IMR-90 (cell line): ENCODE results near the gene PLPP3. TPM values are rescaled to one million over a fixed set of nuclear protein-coding genes. Genes with fewer than 3 reads are reported as not detected.

Source experiments
- ATAC-seq: fragments of 200-7000 bp; cut with Tn5 transposase; 2 replicates; pipeline ENCODE4 v1.9.1; 2020; ENCODE audit warnings: low read depth, mild to moderate bottlenecking, moderate library complexity
- BruUV-seq: library from RNA; stranded (reverse); fragments of 400-500 nt; replicated peaks from 2 replicates; lab custom pipeline; 2021; lab: Mats Ljungman, UMichigan
- CTCF ChIA-PET: fragments of 300-600 bp; formaldehyde crosslinking; extraction: SDS; loops from one replicate; lab custom pipeline; 2021; ENCODE audit warnings: antibody characterized with exemption; lab: Yijun Ruan, JAX
- POLR2A ChIA-PET: fragments of 300-600 bp; sonication (Branson Sonifier 250); formaldehyde crosslinking; loops from one replicate; lab custom pipeline; 2022; ENCODE audit warnings: antibody characterized with exemption; ENCODE audit not compliant: unreplicated experiment; lab: Charles Lee
- DNase-seq: peaks from one replicate; pipeline ENCODE4 v3.0.0; 2013
- H2AFZ ChIP-seq: replicated peaks from 2 replicates; pipeline ENCODE3; 2013; ENCODE audit warnings: low read length, mild to moderate bottlenecking; ENCODE audit not compliant: poor library complexity
- H2AK5ac ChIP-seq: 2 replicates; pipeline ENCODE4 v1.6.1; 2013; ENCODE audit warnings: low read depth, low read length, inconsistent platforms
- H2AK9ac ChIP-seq: replicated peaks from 2 replicates; pipeline ENCODE3; 2013; ENCODE audit warnings: mild to moderate bottlenecking, low read depth, low read length, moderate library complexity; ENCODE audit not compliant: poor library complexity
- H2BK120ac ChIP-seq: 2 replicates; pipeline ENCODE4 v1.6.1; 2013; ENCODE audit warnings: low read depth, low read length, inconsistent platforms
- H2BK15ac ChIP-seq: 3 replicates; pipeline ENCODE4 v1.6.1; 2013; ENCODE audit warnings: low read depth, low read length, inconsistent platforms
- H2BK20ac ChIP-seq: 2 replicates; pipeline ENCODE4 v1.6.1; 2013; ENCODE audit warnings: low read depth, mild to moderate bottlenecking, inconsistent platforms, low read length, moderate library complexity
- H2BK5ac ChIP-seq: 2 replicates; pipeline ENCODE4 v1.6.1; 2013; ENCODE audit warnings: mild to moderate bottlenecking, low read depth, low read length, inconsistent platforms; ENCODE audit not compliant: poor library complexity, severe bottlenecking
- H3K14ac ChIP-seq: replicated peaks from 2 replicates; pipeline ENCODE4 v1.6.1; 2013; ENCODE audit warnings: low read depth, low read length, inconsistent platforms
- H3K18ac ChIP-seq: 2 replicates; pipeline ENCODE4 v1.6.1; 2013; ENCODE audit warnings: low read depth, low read length, control low read depth
- H3K23ac ChIP-seq: 2 replicates; pipeline ENCODE4 v1.6.1; 2013; ENCODE audit warnings: low read depth, low read length, inconsistent platforms
- H3K27ac ChIP-seq: 2 replicates; pipeline ENCODE4 v1.5.1; 2013; ENCODE audit warnings: mild to moderate bottlenecking, control low read depth, low read length; ENCODE audit not compliant: insufficient read depth
- H3K27me3 ChIP-seq: 2 replicates; pipeline ENCODE4 v1.6.1; 2013; ENCODE audit warnings: low read length; ENCODE audit not compliant: control insufficient read depth, insufficient read depth
- H3K36me3 ChIP-seq: 2 replicates; pipeline ENCODE4 v1.6.1; 2013; ENCODE audit warnings: low read length, mixed read lengths; ENCODE audit not compliant: control insufficient read depth, insufficient read depth
- H3K4ac ChIP-seq: 2 replicates; pipeline ENCODE4 v1.6.1; 2013; ENCODE audit warnings: low read depth, low read length, inconsistent platforms
- H3K4me1 ChIP-seq: 2 replicates; pipeline ENCODE4 v1.6.1; 2013; ENCODE audit warnings: low read length, mixed read lengths; ENCODE audit not compliant: control insufficient read depth, insufficient read depth
- H3K4me2 ChIP-seq: 2 replicates; pipeline ENCODE4 v1.6.1; 2013; ENCODE audit warnings: low read depth, mild to moderate bottlenecking, control low read depth, low read length, moderate library complexity
- H3K4me3 ChIP-seq: 2 replicates; pipeline ENCODE4 v1.5.1; 2013; ENCODE audit warnings: low read depth, mild to moderate bottlenecking, control low read depth, low read length, moderate library complexity; ENCODE audit not compliant: insufficient read depth
- H3K56ac ChIP-seq: 2 replicates; pipeline ENCODE4 v1.6.1; 2013; ENCODE audit warnings: low read length, inconsistent platforms; ENCODE audit not compliant: insufficient read depth; ENCODE audit errors: extremely low read depth
- H3K79me1 ChIP-seq, 2 experiments: 2 replicates each; pipeline ENCODE4 v1.6.1; 2013; ENCODE audit warnings: low read length in 2 of 2, inconsistent platforms in 1 of 2, low read depth in 1 of 2
- H3K9ac ChIP-seq: 2 replicates; pipeline ENCODE4 v1.6.1; 2013; ENCODE audit warnings: low read depth, low read length, control low read depth
- H3K9me1 ChIP-seq: 2 replicates; pipeline ENCODE4 v1.6.1; 2013; ENCODE audit warnings: low read length, inconsistent platforms; ENCODE audit not compliant: insufficient read depth
- H3K9me3 ChIP-seq: 2 replicates; pipeline ENCODE4 v1.6.1; 2013; ENCODE audit warnings: low read length; ENCODE audit not compliant: control insufficient read depth, insufficient read depth
- H4K20me1 ChIP-seq: 2 replicates; pipeline ENCODE4 v1.6.1; 2013; ENCODE audit warnings: low read length, inconsistent platforms; ENCODE audit not compliant: insufficient read depth
- H4K5ac ChIP-seq: 2 replicates; pipeline ENCODE4 v1.6.1; 2013; ENCODE audit warnings: mild to moderate bottlenecking, low read depth, low read length, control low read depth
- H4K8ac ChIP-seq, 2 experiments: 2 replicates each; pipeline ENCODE4 v1.6.1; 2013; ENCODE audit warnings: low read depth in 2 of 2, low read length in 2 of 2, control low read depth in 1 of 2, inconsistent platforms in 1 of 2
- H4K91ac ChIP-seq: 2 replicates; pipeline ENCODE4 v1.6.1; 2013; ENCODE audit warnings: low read depth, low read length, inconsistent platforms; ENCODE audit not compliant: insufficient read depth
- FOS ChIP-seq: fragments of 150-350 bp; IDR thresholded peaks from 2 replicates; pipeline ENCODE4 v1.6.1; 2016; ENCODE audit warnings: low read depth, low read length
- WGBS, 2 experiments: methylation state at CpG; one replicate each; pipeline versions ENCODE4 v1.1.5 to v1.1.7; 2013; ENCODE audit warnings: missing lambda C conversion rate in 2 of 2; ENCODE audit not compliant: insufficient read length in 1 of 2; ENCODE audit errors: extremely low coverage in 2 of 2; 5-methylcytosine and 5-hydroxymethylcytosine counted together
- dilution Hi-C: fragments of 300-500 bp; cut with HindIII; formaldehyde crosslinking; loops from one replicate; pipeline ENCODE4 v1.14.3; 2018; ENCODE audit warnings: low sequenced_read_pairs; ENCODE audit not compliant: unreplicated experiment
- in situ Hi-C: fragments of 300-500 bp; cut with MboI; formaldehyde crosslinking; loops from 3 replicates; pipeline ENCODE4 v1.14.3; 2019; ENCODE audit warnings: low sequenced_read_pairs, inconsistent platforms, mixed read lengths
- intact Hi-C: fragments of 100-400 bp; cut with micrococcal nuclease; formaldehyde crosslinking; loops from 2 replicates; pipeline ENCODE4 v1.10.0; 2022
- polyA plus RNA-seq, 3 experiments: library from polyadenylated mRNA; depleted of rRNA; stranded (reverse); fragments of >200 nt; gene quantifications; 2 replicates each; pipeline ENCODE4 v1.2.3, GENCODE V29; 2012; ENCODE audit warnings: low replicate concordance in 1 of 3
- total RNA-seq: library from RNA; depleted of rRNA; stranded (reverse); fragments of >200 nt; gene quantifications from 2 replicates; pipeline ENCODE4 v1.2.3, GENCODE V29; 2012

The PLPP3 gene
- total and polyA plus RNA-seq, 2 of the 4 experiments (the other 2 are of a cell fraction) = 49.9 to 56.6 TPM

DNA sequence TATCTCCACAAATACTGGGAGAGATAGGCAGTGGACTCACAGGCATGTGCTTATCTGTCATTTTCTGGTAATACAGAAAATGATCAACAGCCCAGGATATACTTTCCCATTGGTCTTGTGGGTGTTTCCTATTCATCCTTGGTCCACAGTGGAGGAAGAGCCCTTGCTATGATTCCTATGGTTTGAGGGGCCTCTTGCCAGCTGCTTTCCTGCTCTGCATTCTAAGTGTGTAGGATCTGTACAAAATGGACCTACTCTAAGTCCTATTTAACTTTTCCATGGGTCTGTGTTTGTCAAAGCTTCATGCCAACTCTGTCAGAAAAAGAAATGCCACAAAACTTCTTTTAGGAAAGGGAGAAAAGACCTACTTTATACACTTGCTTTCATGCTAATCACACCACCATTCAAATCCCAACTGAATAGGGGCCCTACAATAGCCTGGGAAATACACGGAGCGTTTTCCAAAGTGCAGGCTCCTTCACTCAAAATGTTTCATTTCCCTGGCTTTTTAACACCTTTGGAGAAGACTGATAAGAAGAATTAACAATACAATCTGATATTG is 16.4 kb downstream of the PLPP3 start:
- intact Hi-C loops (no loop called here), in situ Hi-C loops (no loop called here), dilution Hi-C loops (no loop called here)
- Histone ChIP-seq H4K8ac (no peak overlapping the region), H4K20me1 (peaks cover 84% of the 10 kb centered on the region), H2BK5ac (no peak overlapping the region), H2BK15ac (no peak overlapping the region), H2AK5ac (no peak overlapping the region), H3K9me1 (peaks cover 6% of the 10 kb centered on the region; the same call in 1 of the 2 replicates), H4K91ac (no peak overlapping the region), H4K5ac (no peak overlapping the region), H2BK120ac (no peak overlapping the region), H2AK9ac (no peak overlapping the region), H3K14ac (no peak overlapping the region), H3K4me2 (no peak overlapping the region), H2AFZ (no peak overlapping the region), H3K79me1 (peaks cover 3 to 66% of the 10 kb centered on the region in 2 experiments), H3K27ac (no peak overlapping the region), H3K27me3 (no peaks in the 10 kb centered on the region), H3K23ac (no peak overlapping the region), H2BK20ac (no peak overlapping the region), H3K9me3 (no peaks in the 10 kb centered on the region), H3K4ac (no peak overlapping the region), H3K56ac (no peak overlapping the region), H3K18ac (no peak overlapping the region), H3K4me1 (peaks cover 7% of the 10 kb centered on the region), H3K9ac (no peak overlapping the region), H3K36me3 (peaks cover 19% of the 10 kb centered on the region), H3K4me3 (no peak overlapping the region)
- BruUV-seq = TSS peak; percentile 0
- ChIA-PET POLR2A (interaction anchor here (0.5 kb wide), 1 partner anchor 1354 kb away, joined by 4 read pairs; no protein-coding TSS in a partner anchor), CTCF (no interaction called here)
- WGBS, 2 experiments = no CpG with 5 or more reads among the region's 2 CpGs
- TF ChIP-seq FOS = no peak
- ATAC-seq = no peak
- no peak for DNase-seq
